Fibroblast of lung (primary cell): ENCODE results near the gene ARMC2. TPM values are rescaled to one million over a fixed set of nuclear protein-coding genes. Genes with fewer than 3 reads are reported as not detected.

Experiments
- DNase-seq, 2 donors: peaks; one replicate each; pipeline versions ENCODE4 v3.0.0 to v3.0.0-alpha.2; 2010; ENCODE audit warnings: low read depth in 2 of 2
- H2AFZ ChIP-seq: 2 replicates; pipeline ENCODE4 v1.5.1; 2012; ENCODE audit warnings: low read length, control low read depth, inconsistent platforms
- H3K27ac ChIP-seq: 2 replicates; pipeline ENCODE4 v1.5.1; 2011; ENCODE audit warnings: low read length, control low read depth; ENCODE audit not compliant: insufficient read depth
- H3K27me3 ChIP-seq: 2 replicates; pipeline ENCODE4 v1.5.1; 2011; ENCODE audit warnings: mild to moderate bottlenecking, low read length; ENCODE audit not compliant: control insufficient read depth, insufficient read depth
- H3K36me3 ChIP-seq: 2 replicates; pipeline ENCODE4 v1.5.1; 2011; ENCODE audit warnings: low read length; ENCODE audit not compliant: control insufficient read depth, insufficient read depth
- H3K4me1 ChIP-seq: 2 replicates; pipeline ENCODE4 v1.5.1; 2011; ENCODE audit warnings: low read length; ENCODE audit not compliant: control insufficient read depth, insufficient read depth; ENCODE audit errors: extremely low read depth
- H3K4me2 ChIP-seq: 2 replicates; pipeline ENCODE4 v1.5.1; 2011; ENCODE audit warnings: low read length, control low read depth; ENCODE audit not compliant: insufficient read depth; ENCODE audit errors: extremely low read depth
- H3K4me3 ChIP-seq, 4 experiments: fragments of 200-600 bp in 1 of 4; sonication (generic) in 1 of 4; replicated peaks in 1 of 4; 2 replicates each; pipeline ENCODE4 v1.5.1; 2011 to 2016; ENCODE audit warnings: low read length in 4 of 4, low read depth in 3 of 4, mild to moderate bottlenecking in 3 of 4, control low read depth in 2 of 4, inconsistent platforms in 1 of 4, mixed read lengths in 1 of 4; ENCODE audit not compliant: insufficient read depth in 1 of 4; ENCODE audit errors: control extremely low read depth in 1 of 4
- H3K79me2 ChIP-seq: 2 replicates; pipeline ENCODE4 v1.5.1; 2012; ENCODE audit warnings: mild to moderate bottlenecking, low read length, inconsistent platforms; ENCODE audit not compliant: control insufficient read depth, insufficient read depth
- H3K9ac ChIP-seq: 2 replicates; pipeline ENCODE4 v1.5.1; 2011; ENCODE audit warnings: mild to moderate bottlenecking, low read length, control low read depth; ENCODE audit not compliant: insufficient read depth
- H3K9me3 ChIP-seq: 2 replicates; pipeline ENCODE4 v1.5.1; 2012; ENCODE audit warnings: low read depth, low read length; ENCODE audit not compliant: control insufficient read depth, insufficient read depth
- H4K20me1 ChIP-seq: 2 replicates; pipeline ENCODE4 v1.5.1; 2011; ENCODE audit warnings: low read length; ENCODE audit not compliant: control insufficient read depth, insufficient read depth; ENCODE audit errors: extremely low read depth
- EZH2 ChIP-seq: IDR thresholded peaks from 2 replicates; pipeline ENCODE4 v1.5.1; 2012; ENCODE audit warnings: low read length, control low read depth, mild to moderate bottlenecking; ENCODE audit errors: missing control alignments
- polyA plus RNA-seq, 2 donors: library from polyadenylated mRNA; depleted of rRNA in 1 of 2; stranded (reverse) in 1 of 2; unstranded in 1 of 2; fragments of >200 nt; gene quantifications; 2 replicates each; pipeline ENCODE4 v1.2.1, GENCODE V29; 2011 to 2012; ENCODE audit warnings: missing spikeins in 1 of 2
- total RNA-seq: library from RNA; depleted of rRNA; stranded (reverse); fragments of >200 nt; gene quantifications from 2 replicates; pipeline ENCODE4 v1.2.1, GENCODE V29; 2014
- TF ChIP-seq, protein P1 (sequence below), 2 donors: IDR thresholded peaks in 1 of 2; conservative IDR thresholded peaks in 1 of 2; 1 replicate in 1 of 2; 2 replicates in 1 of 2; pipeline ENCODE4 v1.5.1; 2011 to 2012; ENCODE audit warnings: low read length in 2 of 2, control low read depth in 1 of 2, inconsistent platforms in 1 of 2, low read depth in 1 of 2, mild to moderate bottlenecking in 1 of 2

ARMC2 gene
- total and polyA plus RNA-seq, 2 donors (not counting 1 experiment from before 2014, with no cell fraction given): 4.0 to 6.2 TPM

GRCh38 chr6:109023356-109023925 lies 175.2 kb downstream of the ARMC2 start:
- no peaks in the 10 kb centered on the region for H3K27me3 ChIP-seq
- no peak for TF ChIP-seq EZH2
- TF ChIP-seq, protein P1, sequence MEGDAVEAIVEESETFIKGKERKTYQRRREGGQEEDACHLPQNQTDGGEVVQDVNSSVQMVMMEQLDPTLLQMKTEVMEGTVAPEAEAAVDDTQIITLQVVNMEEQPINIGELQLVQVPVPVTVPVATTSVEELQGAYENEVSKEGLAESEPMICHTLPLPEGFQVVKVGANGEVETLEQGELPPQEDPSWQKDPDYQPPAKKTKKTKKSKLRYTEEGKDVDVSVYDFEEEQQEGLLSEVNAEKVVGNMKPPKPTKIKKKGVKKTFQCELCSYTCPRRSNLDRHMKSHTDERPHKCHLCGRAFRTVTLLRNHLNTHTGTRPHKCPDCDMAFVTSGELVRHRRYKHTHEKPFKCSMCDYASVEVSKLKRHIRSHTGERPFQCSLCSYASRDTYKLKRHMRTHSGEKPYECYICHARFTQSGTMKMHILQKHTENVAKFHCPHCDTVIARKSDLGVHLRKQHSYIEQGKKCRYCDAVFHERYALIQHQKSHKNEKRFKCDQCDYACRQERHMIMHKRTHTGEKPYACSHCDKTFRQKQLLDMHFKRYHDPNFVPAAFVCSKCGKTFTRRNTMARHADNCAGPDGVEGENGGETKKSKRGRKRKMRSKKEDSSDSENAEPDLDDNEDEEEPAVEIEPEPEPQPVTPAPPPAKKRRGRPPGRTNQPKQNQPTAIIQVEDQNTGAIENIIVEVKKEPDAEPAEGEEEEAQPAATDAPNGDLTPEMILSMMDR (conservative IDR thresholded peaks at IDR 0.05 in 1 of 2, IDR thresholded peaks at IDR 0.05 in 1 of 2; ENCODE audit: low read depth in 1 of 2, low read length in 2 of 2): no peak
- H3K36me3 ChIP-seq: no peaks in the 10 kb centered on the region
- H3K9me3 ChIP-seq: no peaks in the 10 kb centered on the region
- no peak overlapping the region for H3K4me3 ChIP-seq
- H3K4me2 ChIP-seq: no peak overlapping the region
- H3K9ac ChIP-seq: no peak overlapping the region
- no peaks in the 10 kb centered on the region for H3K79me2 ChIP-seq
- H3K4me1 ChIP-seq: no peaks in the 10 kb centered on the region
- DNase-seq: no peak
- no peak overlapping the region for H2AFZ ChIP-seq
- no peak overlapping the region for H3K27ac ChIP-seq
- no peaks in the 10 kb centered on the region for H4K20me1 ChIP-seq

Other genes with a start within 250 kb of the ARMC2 start
- 30.6 and 34.5 TPM in 2 replicates for gene SESN1, start 246.4 kb downstream of the ARMC2 start, total RNA-seq
- 12.7 and 16.7 TPM in 2 replicates for gene SESN1, start 246.4 kb downstream of the ARMC2 start, polyA plus RNA-seq
- 26.7 and 36.0 TPM in 2 replicates for gene CEP57L1, start 247.1 kb downstream of the ARMC2 start, total RNA-seq
- 18.6 and 20.2 TPM in 2 replicates for gene CEP57L1, start 247.1 kb downstream of the ARMC2 start, polyA plus RNA-seq